Activated CD4-positive, alpha-beta T cell treated with anti-CD3 and anti-CD28 coated beads, Interleukin-2, Interleukin-6, amounts not matched to agents 100 ng/mL and 50 ng/mL, durations not matched to agents 16 hours and 8 hours (primary cell): ENCODE measurements around the gene CSTF3.
A peak's percentile ranks its signal among the peaks of the same experiment; 100 is the strongest.

Experiments
- DNase-seq: peaks from one replicate; pipeline ENCODE4 v3.0.0-alpha.2; 2020

The CSTF3 gene

GRCh38 chr11:33040033-33040861 lies 121.0 kb downstream of the CSTF3 start:
- peak; percentile 60 for DNase-seq

GRCh38 chr11:33039274-33040032 lies 121.8 kb downstream of the CSTF3 start, which contains the start of gene TCP11L1:
TSS of gene TCP11L1 (plus strand) at chr11:33039572. CDS start at chr11:33043774, 4,202 bp downstream.
- peak; percentile 90 for DNase-seq

GRCh38 chr11:33035011-33035410 lies 126.3 kb downstream of the CSTF3 start:
- DNase-seq = no peak
